Measurements from ENCODE around the gene TMEM248. TPM values are rescaled to one million over a fixed set of nuclear protein-coding genes. Genes with fewer than 3 reads are reported as not detected.
"Not testable (repeated sequence)": the region's sequence is repeated elsewhere in the genome, so short reads cannot be mapped to it uniquely, and the experiment has no call there.

Gene TMEM248
- total RNA-seq = 113 TPM
- polyA plus RNA-seq (ENCODE audit: insufficient read depth, low read depth, low replicate concordance) = 38.2 TPM
- long read RNA-seq, donor 1, full-length matches to known transcripts = 15 of 38 reads
- long read RNA-seq, donor 1, partial matches to known transcripts = 23 of 38 reads
- long read RNA-seq, donor 1, other reads (novel, unspliced or antisense) = 0 of 38 reads
- long read RNA-seq, donor 2, full-length matches to known transcripts = 15 of 27 reads
- long read RNA-seq, donor 2, partial matches to known transcripts = 12 of 27 reads
- long read RNA-seq, donor 2, other reads (novel, unspliced or antisense) = 0 of 27 reads
- long read RNA-seq, donor 3, full-length matches to known transcripts = 19 of 34 reads
- long read RNA-seq, donor 3, partial matches to known transcripts = 15 of 34 reads
- long read RNA-seq, donor 3, other reads (novel, unspliced or antisense) = 0 of 34 reads
- long read RNA-seq, donor 4, full-length matches to known transcripts = 34 of 63 reads
- long read RNA-seq, donor 4, partial matches to known transcripts = 29 of 63 reads
- long read RNA-seq, donor 4, other reads (novel, unspliced or antisense) = 0 of 63 reads
- long read RNA-seq, donor 5, full-length matches to known transcripts = 1 of 1 reads
- long read RNA-seq, donor 5, partial matches to known transcripts = 0 of 1 reads
- long read RNA-seq, donor 5, other reads (novel, unspliced or antisense) = 0 of 1 reads
- long read RNA-seq, donor 6, full-length matches to known transcripts = 6 of 6 reads
- long read RNA-seq, donor 6, partial matches to known transcripts = 0 of 6 reads
- long read RNA-seq, donor 6, other reads (novel, unspliced or antisense) = 0 of 6 reads
- long read RNA-seq, donor 7, full-length matches to known transcripts = 50 of 83 reads
- long read RNA-seq, donor 7, partial matches to known transcripts = 31 of 83 reads
- long read RNA-seq, donor 7, other reads (novel, unspliced or antisense) = 2 of 83 reads
- long read RNA-seq, donor 8, full-length matches to known transcripts = 10 of 26 reads
- long read RNA-seq, donor 8, partial matches to known transcripts = 16 of 26 reads
- long read RNA-seq, donor 8, other reads (novel, unspliced or antisense) = 0 of 26 reads
- long read RNA-seq, donor 9, full-length matches to known transcripts = 9 of 23 reads
- long read RNA-seq, donor 9, partial matches to known transcripts = 14 of 23 reads
- long read RNA-seq, donor 9, other reads (novel, unspliced or antisense) = 0 of 23 reads
- long read RNA-seq, donor 10, full-length matches to known transcripts = 14 of 42 reads
- long read RNA-seq, donor 10, partial matches to known transcripts = 28 of 42 reads
- long read RNA-seq, donor 10, other reads (novel, unspliced or antisense) = 0 of 42 reads

DNA sequence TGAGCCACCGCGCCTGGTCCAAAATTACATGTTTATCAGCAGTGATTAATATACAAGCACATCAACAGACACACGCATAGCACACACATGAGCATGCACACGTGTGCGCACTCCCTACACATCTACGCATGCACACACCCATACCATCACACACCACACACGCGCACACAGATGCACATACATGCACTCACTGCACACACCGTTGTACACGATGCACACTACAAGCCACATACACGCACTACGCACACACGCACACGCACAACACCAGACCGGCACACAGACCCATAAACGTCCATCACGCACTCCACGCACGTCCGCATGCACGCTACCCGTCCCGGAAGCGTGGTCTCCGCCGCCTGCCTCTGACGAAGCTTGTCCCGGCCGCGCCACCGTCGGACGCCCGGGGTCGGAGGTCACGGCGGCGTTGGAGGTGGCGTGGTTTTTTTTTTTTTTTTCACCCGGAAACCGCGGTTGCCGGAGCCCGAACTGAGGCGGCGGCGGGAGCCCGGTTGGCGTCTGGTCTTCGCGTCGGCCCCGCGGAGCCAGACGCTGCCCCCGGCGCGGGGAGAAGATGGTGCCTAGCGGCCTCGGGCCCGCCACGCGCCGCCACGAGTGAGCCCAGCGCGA lies at the start of gene TMEM248:
TSS of gene TMEM248 (plus strand) at position 457 of the 627 bp plus-strand sequence. CDS start 20,641 bp downstream, outside the sequence.
- Histone ChIP-seq H3K36me3 (ENCODE audit: control insufficient read depth in 2 of 3, insufficient read depth in 3 of 3, low read length in 3 of 3) (no peaks in the 10 kb centered on the region), H3K27ac (ENCODE audit: low read depth in 2 of 2, low read length in 2 of 2) (peak within 1 kb of the TSS; percentile 45 to 72), H3K9me3 (ENCODE audit: control insufficient read depth in 2 of 3, insufficient read depth in 1 of 3, low read length in 3 of 3) (no peaks in the 10 kb centered on the region), H3K4me3 (ENCODE audit: low read length in 3 of 3) (peak within 1 kb of the TSS; percentile 100), H3K9ac (ENCODE audit: low read length in 3 of 3) (peak within 1 kb of the TSS; percentile 72 to 100 (median 74)), H3K27me3 (ENCODE audit: control insufficient read depth, insufficient read depth, low read length) (no peaks in the 10 kb centered on the region), H3K4me1 (ENCODE audit: control insufficient read depth in 2 of 3, insufficient read depth in 2 of 3, low read depth in 1 of 3, low read length in 3 of 3) (peaks cover 0 to 14% (median 0%) of the 10 kb centered on the region in 3 donors)
- intact Hi-C loops (cut with DNase I) = no loop called here
- peak; percentile 89 to 97 (median 91) for DNase-seq
- no peak for FAIRE-seq
- TF ChIP-seq CTCF (IDR thresholded peaks at IDR 0.05; ENCODE audit: borderline replicate concordance, extremely low read depth, insufficient read depth) = no peak

DNA sequence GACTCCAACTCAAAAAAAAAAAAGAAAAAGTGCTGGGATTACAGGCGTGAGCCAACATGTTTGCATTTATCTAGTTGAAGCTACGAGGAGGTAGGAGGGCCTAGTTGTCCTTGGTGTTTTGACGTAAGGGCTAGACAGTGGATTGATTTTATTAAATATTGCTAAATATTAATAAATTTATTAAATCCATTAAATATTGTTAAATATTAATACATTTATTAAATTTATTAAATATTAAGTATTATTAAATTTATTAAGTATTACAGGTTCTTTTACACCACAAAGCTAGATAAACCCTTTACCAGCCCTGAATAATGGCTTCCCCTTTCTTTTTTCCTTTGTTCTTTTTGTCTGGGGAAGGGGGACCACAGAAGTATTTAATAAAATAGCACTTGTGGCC lies 47.5 kb upstream of the TMEM248 start:
- no peak for FAIRE-seq
- Histone ChIP-seq H3K9ac (ENCODE audit: low read length in 3 of 3) (no peak overlapping the region), H3K27ac (ENCODE audit: low read depth in 2 of 2, low read length in 2 of 2) (no peak overlapping the region), H3K9me3 (ENCODE audit: control insufficient read depth in 2 of 3, insufficient read depth in 1 of 3, low read length in 3 of 3) (no peaks in the 10 kb centered on the region), H3K4me3 (ENCODE audit: low read length in 3 of 3) (no peak overlapping the region), H3K36me3 (ENCODE audit: control insufficient read depth in 2 of 3, insufficient read depth in 3 of 3, low read length in 3 of 3) (no peaks in the 10 kb centered on the region), H3K4me1 (ENCODE audit: control insufficient read depth in 2 of 3, insufficient read depth in 2 of 3, low read depth in 1 of 3, low read length in 3 of 3) (no peaks in the 10 kb centered on the region), H3K27me3 (ENCODE audit: control insufficient read depth, insufficient read depth, low read length) (no peaks in the 10 kb centered on the region)
- DNase-seq = no peak
- no peak for TF ChIP-seq CTCF (IDR thresholded peaks at IDR 0.05; ENCODE audit: borderline replicate concordance, extremely low read depth, insufficient read depth)
- intact Hi-C loops (cut with DNase I) = no loop called here

- DNase-seq = no peak
- H3K4me3 ChIP-seq (ENCODE audit: low read length in 3 of 3) = no peak overlapping the region
- H3K9ac ChIP-seq (ENCODE audit: low read length in 3 of 3) = no peak overlapping the region
- no peaks in the 10 kb centered on the region for H3K9me3 ChIP-seq (ENCODE audit: control insufficient read depth in 2 of 3, insufficient read depth in 1 of 3, low read length in 3 of 3)
- no peak for FAIRE-seq
- no peak overlapping the region for H3K27ac ChIP-seq (ENCODE audit: low read depth in 2 of 2, low read length in 2 of 2)
- no peaks in the 10 kb centered on the region for H3K27me3 ChIP-seq (ENCODE audit: control insufficient read depth, insufficient read depth, low read length)
- H3K4me1 ChIP-seq (ENCODE audit: control insufficient read depth in 2 of 3, insufficient read depth in 2 of 3, low read depth in 1 of 3, low read length in 3 of 3) = no peaks in the 10 kb centered on the region
- intact Hi-C loops (cut with DNase I) = no loop called here
- TF ChIP-seq CTCF (IDR thresholded peaks at IDR 0.05; ENCODE audit: borderline replicate concordance, extremely low read depth, insufficient read depth) = no peak
- H3K36me3 ChIP-seq (ENCODE audit: control insufficient read depth in 2 of 3, insufficient read depth in 3 of 3, low read length in 3 of 3) = peaks cover 0 to 9% (median 4%) of the 10 kb centered on the region in 3 donors
These were observed 43.3 kb upstream of the TMEM248 start for GRCh38 chr7:66877577-66878300.

- H3K9me3 ChIP-seq (ENCODE audit: control insufficient read depth in 2 of 3, insufficient read depth in 1 of 3, low read length in 3 of 3); FAIRE-seq; H3K36me3 ChIP-seq (ENCODE audit: control insufficient read depth in 2 of 3, insufficient read depth in 3 of 3, low read length in 3 of 3); H3K4me1 ChIP-seq (ENCODE audit: control insufficient read depth in 2 of 3, insufficient read depth in 2 of 3, low read depth in 1 of 3, low read length in 3 of 3); DNase-seq; H3K27me3 ChIP-seq (ENCODE audit: control insufficient read depth, insufficient read depth, low read length); H3K27ac ChIP-seq (ENCODE audit: low read depth in 2 of 2, low read length in 2 of 2); intact Hi-C loops (cut with DNase I); H3K4me3 ChIP-seq (ENCODE audit: low read length in 3 of 3); H3K9ac ChIP-seq (ENCODE audit: low read length in 3 of 3): not testable (repeated sequence)
These were observed 42.7 kb upstream of the TMEM248 start for GRCh38 chr7:66878301-66878685.
